ENCODE results near the gene ZBTB8OS. TPM values are rescaled to one million over a fixed set of nuclear protein-coding genes. Genes with fewer than 3 reads are reported as not detected.

The ZBTB8OS gene
- total RNA-seq, 1 experiment from 2014 or later, result 49.2 TPM

- intact Hi-C loops (cut with micrococcal nuclease), result no loop called here
- Histone ChIP-seq H3K4me1 (ENCODE audit: control insufficient read depth in 1 of 2, insufficient read depth in 2 of 2, low read length in 2 of 2) (peaks cover 9 to 17% of the 10 kb centered on the region in 2 experiments; a peak in 3 of 4 replicates), H3K4me3 (replicated peaks in 1 of 2; ENCODE audit: low read depth in 1 of 2, low read length in 2 of 2) (no peak overlapping the region), H3K27me3 (ENCODE audit: insufficient read depth, low read length) (no peaks in the 10 kb centered on the region), H3K4me2 (ENCODE audit: low read length) (no peak overlapping the region), H2AFZ (ENCODE audit: low read depth, low read length, poor library complexity, severe bottlenecking) (no peak overlapping the region), H3K9me2 (ENCODE audit: insufficient read depth) (no peaks in the 10 kb centered on the region), H3K9me3 (ENCODE audit: control insufficient read depth in 1 of 2, insufficient read depth in 1 of 2, low read depth in 1 of 2, low read length in 2 of 2) (no peaks in the 10 kb centered on the region), H3K79me2 (ENCODE audit: insufficient read depth, low read length) (peaks cover 91% of the 10 kb centered on the region), H3K27ac (ENCODE audit: low read depth, low read length) (no peak overlapping the region), H3K9ac (ENCODE audit: low read length) (no peak overlapping the region), H4K20me1 (ENCODE audit: insufficient read depth) (0 out of 2 replicates have a peak, but pooled peaks cover 3% of the 10 kb centered on the region), H3K36me3 (ENCODE audit: control insufficient read depth in 1 of 2, insufficient read depth in 2 of 2, low read length in 2 of 2) (peaks cover 4 to 5% of the 10 kb centered on the region in 2 experiments; a peak in 1 of 4 replicates)
- BruUV-seq (replicated peaks), result no TSS peak
- ChIA-PET CTCF (interaction anchor here (1.1 kb wide), 1 partner anchor 15 kb away, joined by 3 read pairs; no protein-coding TSS in a partner anchor), RAD21 (ENCODE audit: low non-redundant PET in 1 of 2, low total read pairs in 2 of 2, uncharacterized antibody in 2 of 2, unreplicated experiment in 2 of 2) (no interaction called here), POLR2A (interaction anchor here (0.7 kb wide), 1 partner anchor 18 kb away, joined by 4 read pairs; no protein-coding TSS in a partner anchor)
- DNase-seq (ENCODE audit: low read depth, low spot score) (no peak), ATAC-seq (no peak)
- TF ChIP-seq TCF7L2 (IDR thresholded peaks at IDR 0.05; ENCODE audit: borderline replicate concordance, extremely low read depth, insufficient read depth, insufficient read length) (no peak), ZBTB33 (IDR thresholded peaks at IDR 0.05; ENCODE audit: extremely low read depth, insufficient replicate concordance, low read length) (no peak), SP1 (IDR thresholded peaks at IDR 0.05; ENCODE audit: low read depth) (no peak), ZNF274 (IDR thresholded peaks at IDR 0.05; ENCODE audit: low read depth, low read length) (no peak), ELF1 (IDR thresholded peaks at IDR 0.05; ENCODE audit: borderline replicate concordance, low read depth) (no peak), REST (IDR thresholded peaks at IDR 0.05; ENCODE audit: low read depth) (no peak), EGR1 (IDR thresholded peaks at IDR 0.05; ENCODE audit: low read depth) (no peak), JUND (IDR thresholded peaks at IDR 0.05) (no peak), FOSL1 (IDR thresholded peaks at IDR 0.05; ENCODE audit: low read depth) (no peak), SRF (IDR thresholded peaks at IDR 0.05; ENCODE audit: low read depth) (no peak), CBX3 (IDR thresholded peaks at IDR 0.05; ENCODE audit: low read depth) (no peak), MAX (IDR thresholded peaks at IDR 0.05) (no peak)
Observed at GRCh38 chr1:32647308-32648134, 2.8 kb downstream of the ZBTB8OS start.

Data from HCT116 (cell line).